NCI-H1105 (cell line): ENCODE data around the gene FIS1.
"Not testable (repeated sequence)": the region's sequence is repeated elsewhere in the genome, so short reads cannot be mapped to it uniquely, and the experiment has no call there.

Source experiments
- DNase-seq: peaks from one replicate; lab custom pipeline; 2025; lab: John Stamatoyannopoulos, UW

The FIS1 gene

GRCh38 chr7:101244375-101245146 is at the start of gene FIS1:
FIS1 (minus strand) TSS chr7:101245081; CDS start chr7:101245004, 77 bp downstream.
- DNase-seq = peak; percentile 90

- DNase-seq = no peak
These were observed 49.4 kb upstream of the FIS1 start for GRCh38 chr7:101294039-101294831.

GRCh38 chr7:101293069-101294021 is 48.5 kb upstream of the FIS1 start:
- DNase-seq = not testable (repeated sequence)

GRCh38 chr7:101292566-101292965 is 47.7 kb upstream of the FIS1 start:
- DNase-seq = not testable (repeated sequence)

- DNase-seq = peak; percentile 12
These were observed 45.5 kb upstream of the FIS1 start for GRCh38 chr7:101290186-101291037.

- DNase-seq = not testable (repeated sequence)
These were observed 44.8 kb upstream of the FIS1 start for GRCh38 chr7:101289687-101290086.

GRCh38 chr7:101288439-101288838 is 43.6 kb upstream of the FIS1 start:
- DNase-seq = no peak

GRCh38 chr7:101287032-101287431 is 42.2 kb upstream of the FIS1 start:
- DNase-seq = no peak

- DNase-seq = peak; percentile 22
These were observed 41.0 kb upstream of the FIS1 start for GRCh38 chr7:101285880-101286279.

- no peak for DNase-seq
These were observed 40.3 kb upstream of the FIS1 start for GRCh38 chr7:101285171-101285570.

GRCh38 chr7:101280912-101281311 is 36.0 kb upstream of the FIS1 start:
- DNase-seq = not testable (repeated sequence)

GRCh38 chr7:101278461-101279292 is 33.8 kb upstream of the FIS1 start:
- DNase-seq = no peak

GRCh38 chr7:101277155-101277554 is 32.3 kb upstream of the FIS1 start:
- no peak for DNase-seq

- DNase-seq = no peak
These were observed 28.3 kb upstream of the FIS1 start for GRCh38 chr7:101273206-101273605.

GRCh38 chr7:101271021-101271420 is 26.1 kb upstream of the FIS1 start:
- no peak for DNase-seq

- DNase-seq = no peak
These were observed 24.8 kb upstream of the FIS1 start for GRCh38 chr7:101269664-101270063.

- DNase-seq = no peak
These were observed 21.0 kb upstream of the FIS1 start for GRCh38 chr7:101265622-101266516.

GRCh38 chr7:101264102-101264706 is 19.3 kb upstream of the FIS1 start:
- DNase-seq = not testable (repeated sequence)
